Right lobe of liver (tissue), 6 donors: ENCODE measurements around the gene PELI2. TPM values are rescaled to one million over a fixed set of nuclear protein-coding genes. Genes with fewer than 3 reads are reported as not detected.

Source experiments
- ATAC-seq, 4 donors: fragments of 200-7000 bp; cut with Tn5 transposase; one replicate each; pipeline ENCODE4 v1.9.1; 2020; ENCODE audit warnings: mild to moderate bottlenecking in 4 of 4, moderate library complexity in 4 of 4
- DNase-seq, 3 donors: peaks; one replicate each; pipeline ENCODE4 v3.0.0-alpha.2; 2020
- H3K27ac ChIP-seq, 3 donors: fragments of 200-600 bp; one replicate each; pipeline ENCODE4 v1.8.0; 2022
- H3K27me3 ChIP-seq, 2 donors: fragments of 200-600 bp; one replicate each; pipeline ENCODE4 v1.8.0; 2022
- H3K36me3 ChIP-seq, 4 donors: fragments of 200-600 bp; sonication (generic) in 1 of 4; one replicate each; pipeline versions ENCODE4 v1.5.1 to v1.8.0; 2017 to 2022; ENCODE audit warnings: control low read depth in 1 of 4
- H3K4me1 ChIP-seq, 4 donors: fragments of 200-600 bp; sonication (generic) in 1 of 4; one replicate each; pipeline versions ENCODE4 v1.5.1 to v1.8.0; 2017 to 2022; ENCODE audit warnings: control low read depth in 1 of 4
- H3K4me3 ChIP-seq, 3 donors: fragments of 200-600 bp; one replicate each; pipeline ENCODE4 v1.8.0; 2022
- H3K9me3 ChIP-seq, 4 donors: fragments of 200-600 bp; sonication (generic) in 1 of 4; one replicate each; pipeline versions ENCODE4 v1.5.1 to v1.8.0; 2017 to 2022; ENCODE audit warnings: control low read depth in 1 of 4
- POLR2A ChIP-seq: fragments of 450-650 bp; IDR thresholded peaks from one replicate; pipeline ENCODE4 v1.6.1; 2017; ENCODE audit warnings: antibody characterized with exemption, mild to moderate bottlenecking
- WGBS: methylation state at CpG from one replicate; pipeline ENCODE4 v1.1.6; 2018; ENCODE audit warnings: low coverage, low lambda C conversion rate; ENCODE audit not compliant: insufficient coverage; ENCODE audit errors: missing lambda C conversion rate; 5-methylcytosine and 5-hydroxymethylcytosine counted together
- intact Hi-C, 2 donors: fragments of 100-400 bp; cut with DNase I; formaldehyde crosslinking; loops; one replicate each; pipeline versions ENCODE4 v1.11.2 to v1.14.1; 2022
- total RNA-seq, 6 experiments: library from RNA; depleted of rRNA in 2 of 6; stranded (reverse); fragments of >200 nt in 2 of 6; fragmentation: NEBNext Ultra II Directional in 3 of 6; extraction: Animal tissue kit (Norgen Biotek cat#: 25700) in 3 of 6; gene quantifications; one replicate each; pipeline versions ENCODE4 v1.1.0 to v1.2.4, GENCODE V29; 2016 to 2023
- TF ChIP-seq, protein P1 (sequence below), 4 donors: fragments of 200-600 bp in 3 of 4; fragments of 450-650 bp in 1 of 4; IDR thresholded peaks; one replicate each; pipeline versions ENCODE4 v1.5.1 to v1.8.0; 2016 to 2022; ENCODE audit warnings: antibody characterized with exemption in 4 of 4, mild to moderate bottlenecking in 2 of 4
- donor health status: DM: no; HTN: yes; CAD: no.
- donor health status: DM: no; HTN: no; CAD: no.
- donor health status: DM: no; HTN: no; CAD: no.
- donor health status: DM: no; HTN: yes; CAD: no.
- donor health status: DM: no; HTN: yes; CAD: no.

PELI2 gene
- total RNA-seq, 6 experiments from 2014 or later: 1.1 to 3.2 (median 1.9) TPM

DNA sequence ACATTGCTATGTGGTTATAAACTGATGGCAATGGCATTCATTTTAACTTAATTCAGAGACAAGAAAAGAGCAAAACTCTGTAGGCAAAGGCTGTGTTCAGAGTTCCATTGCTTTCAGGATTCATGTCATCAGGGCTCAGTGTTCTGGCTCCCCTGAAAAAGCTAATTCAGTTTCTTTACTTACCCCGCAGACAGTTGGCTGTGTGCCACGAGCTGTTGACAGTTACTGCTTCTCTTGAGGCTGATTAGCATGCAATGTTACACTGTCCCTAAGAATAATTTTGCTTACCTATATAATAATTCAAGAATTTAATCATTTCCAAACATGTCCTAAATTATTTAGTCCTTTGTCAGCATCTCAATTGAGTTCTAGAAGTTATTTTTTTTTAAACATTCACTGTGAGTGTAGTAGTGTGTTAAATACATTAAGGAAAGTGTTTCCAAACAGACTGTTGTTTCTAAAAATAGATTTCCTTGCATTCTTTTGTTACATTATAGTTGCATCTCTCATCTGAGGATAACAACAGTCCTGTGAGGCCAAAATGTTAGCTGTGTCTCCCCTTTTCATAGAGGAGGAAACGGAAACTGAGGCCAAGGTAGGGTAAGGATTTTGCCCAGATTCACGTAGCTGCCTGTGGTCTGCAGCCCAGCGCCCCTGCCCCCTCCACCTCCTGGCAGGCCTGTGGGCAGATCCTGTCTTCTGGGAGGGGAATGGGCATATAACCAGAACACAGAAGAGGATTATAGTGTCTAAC, 98.6 kb downstream of the PELI2 start:
- 27% methylated on average over 4 of the region's 5 CpGs for WGBS
- ATAC-seq: peak in 2 of 4 donors; percentile 14 to 28
- Histone ChIP-seq H3K4me1 (no peaks in the 10 kb centered on the region), H3K9me3 (no peaks in the 10 kb centered on the region), H3K27ac (no peak overlapping the region), H3K4me3 (no peak overlapping the region), H3K36me3 (no peaks in the 10 kb centered on the region), H3K27me3 (no peaks in the 10 kb centered on the region)
- TF ChIP-seq POLR2A: no peak
- TF ChIP-seq, protein P1, sequence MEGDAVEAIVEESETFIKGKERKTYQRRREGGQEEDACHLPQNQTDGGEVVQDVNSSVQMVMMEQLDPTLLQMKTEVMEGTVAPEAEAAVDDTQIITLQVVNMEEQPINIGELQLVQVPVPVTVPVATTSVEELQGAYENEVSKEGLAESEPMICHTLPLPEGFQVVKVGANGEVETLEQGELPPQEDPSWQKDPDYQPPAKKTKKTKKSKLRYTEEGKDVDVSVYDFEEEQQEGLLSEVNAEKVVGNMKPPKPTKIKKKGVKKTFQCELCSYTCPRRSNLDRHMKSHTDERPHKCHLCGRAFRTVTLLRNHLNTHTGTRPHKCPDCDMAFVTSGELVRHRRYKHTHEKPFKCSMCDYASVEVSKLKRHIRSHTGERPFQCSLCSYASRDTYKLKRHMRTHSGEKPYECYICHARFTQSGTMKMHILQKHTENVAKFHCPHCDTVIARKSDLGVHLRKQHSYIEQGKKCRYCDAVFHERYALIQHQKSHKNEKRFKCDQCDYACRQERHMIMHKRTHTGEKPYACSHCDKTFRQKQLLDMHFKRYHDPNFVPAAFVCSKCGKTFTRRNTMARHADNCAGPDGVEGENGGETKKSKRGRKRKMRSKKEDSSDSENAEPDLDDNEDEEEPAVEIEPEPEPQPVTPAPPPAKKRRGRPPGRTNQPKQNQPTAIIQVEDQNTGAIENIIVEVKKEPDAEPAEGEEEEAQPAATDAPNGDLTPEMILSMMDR (IDR thresholded peaks at IDR 0.05): no peak
- intact Hi-C loops: no loop called here
- DNase-seq: peak in 2 of 3 donors; percentile 54 to 59

DNA sequence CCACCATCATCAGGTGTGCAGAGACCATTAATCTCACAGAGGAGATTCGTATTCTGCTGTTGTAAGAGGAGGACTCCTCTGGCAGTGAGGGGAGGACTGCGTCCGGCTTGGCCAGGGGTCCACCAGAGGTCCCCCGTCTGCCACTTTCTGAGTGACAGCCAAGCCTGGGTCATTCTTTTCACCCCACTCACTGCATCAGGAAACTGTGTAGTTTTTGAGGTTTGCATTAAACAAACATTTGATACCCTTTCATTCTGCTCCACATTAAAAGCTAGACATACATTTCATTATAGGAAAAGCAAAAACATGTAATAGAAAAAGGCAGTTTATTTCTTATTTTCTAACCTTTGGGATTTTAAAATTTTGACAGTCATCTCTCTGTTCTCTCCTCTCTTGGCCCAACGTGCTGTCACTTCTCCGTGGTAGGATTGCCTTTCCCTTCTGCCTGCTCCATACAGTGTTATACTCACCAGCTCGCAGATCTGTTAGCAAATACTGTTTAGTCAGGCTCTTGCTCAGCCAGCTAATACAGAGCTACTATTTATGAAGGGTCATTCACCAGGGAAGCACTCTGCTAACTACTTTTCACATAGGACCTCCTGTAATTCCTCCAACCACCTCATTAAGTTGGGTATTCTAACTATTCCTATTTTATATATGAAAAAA, 99.3 kb downstream of the PELI2 start:
- H3K9me3 ChIP-seq: no peaks in the 10 kb centered on the region
- ATAC-seq: no peak
- WGBS: 50% methylated on average over 6 of the region's 7 CpGs
- no peak overlapping the region for H3K4me3 ChIP-seq
- DNase-seq: no peak
- intact Hi-C loops: no loop called here
- TF ChIP-seq, protein P1 (IDR thresholded peaks at IDR 0.05): no peak
- TF ChIP-seq POLR2A: no peak
- no peaks in the 10 kb centered on the region for H3K27me3 ChIP-seq
- H3K36me3 ChIP-seq: no peaks in the 10 kb centered on the region
- H3K4me1 ChIP-seq: no peaks in the 10 kb centered on the region
- no peak overlapping the region for H3K27ac ChIP-seq

DNA sequence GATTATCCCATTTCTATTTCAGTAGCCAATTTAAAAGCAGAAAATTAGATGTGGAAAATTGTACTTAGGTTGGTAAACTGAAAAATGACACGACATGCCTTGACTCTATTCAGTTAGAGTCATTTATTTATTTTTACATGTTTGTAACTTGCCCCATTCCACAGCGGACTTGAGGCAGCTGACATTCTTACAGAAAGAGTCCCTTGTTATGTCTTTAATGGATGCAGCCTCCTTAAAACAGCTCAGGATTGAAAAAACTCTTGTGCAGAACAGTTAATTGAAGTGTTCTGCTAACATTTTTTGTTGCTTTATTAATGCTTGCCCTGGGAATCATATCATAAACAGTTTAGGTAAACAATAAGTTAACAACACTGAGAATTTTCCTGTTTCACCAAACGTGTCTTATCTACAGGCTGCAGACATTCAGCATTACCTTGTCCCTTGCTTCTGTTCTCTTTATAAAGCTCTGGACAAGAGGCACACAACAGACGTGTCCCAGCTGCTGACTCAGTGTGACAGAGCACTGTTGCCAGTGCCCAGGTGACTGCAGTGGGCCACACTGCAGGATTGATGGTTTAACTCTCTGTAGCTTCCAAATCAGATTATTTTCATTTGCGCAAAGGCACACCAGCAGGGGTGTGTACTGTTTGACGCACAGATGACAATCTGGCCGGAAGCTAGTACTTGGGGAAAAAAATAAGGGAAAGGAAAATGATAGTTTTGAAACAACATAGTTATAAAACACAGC, 101.6 kb downstream of the PELI2 start:
- TF ChIP-seq POLR2A: no peak
- TF ChIP-seq, protein P1 (IDR thresholded peaks at IDR 0.05): no peak
- Histone ChIP-seq H3K27me3 (no peaks in the 10 kb centered on the region), H3K27ac (no peak overlapping the region), H3K4me1 (no peaks in the 10 kb centered on the region), H3K4me3 (no peak overlapping the region), H3K36me3 (no peaks in the 10 kb centered on the region), H3K9me3 (no peaks in the 10 kb centered on the region)
- DNase-seq (no peak), ATAC-seq (no peak)
- intact Hi-C loops: no loop called here
- 49% methylated on average over 6 of the region's 7 CpGs for WGBS

DNA sequence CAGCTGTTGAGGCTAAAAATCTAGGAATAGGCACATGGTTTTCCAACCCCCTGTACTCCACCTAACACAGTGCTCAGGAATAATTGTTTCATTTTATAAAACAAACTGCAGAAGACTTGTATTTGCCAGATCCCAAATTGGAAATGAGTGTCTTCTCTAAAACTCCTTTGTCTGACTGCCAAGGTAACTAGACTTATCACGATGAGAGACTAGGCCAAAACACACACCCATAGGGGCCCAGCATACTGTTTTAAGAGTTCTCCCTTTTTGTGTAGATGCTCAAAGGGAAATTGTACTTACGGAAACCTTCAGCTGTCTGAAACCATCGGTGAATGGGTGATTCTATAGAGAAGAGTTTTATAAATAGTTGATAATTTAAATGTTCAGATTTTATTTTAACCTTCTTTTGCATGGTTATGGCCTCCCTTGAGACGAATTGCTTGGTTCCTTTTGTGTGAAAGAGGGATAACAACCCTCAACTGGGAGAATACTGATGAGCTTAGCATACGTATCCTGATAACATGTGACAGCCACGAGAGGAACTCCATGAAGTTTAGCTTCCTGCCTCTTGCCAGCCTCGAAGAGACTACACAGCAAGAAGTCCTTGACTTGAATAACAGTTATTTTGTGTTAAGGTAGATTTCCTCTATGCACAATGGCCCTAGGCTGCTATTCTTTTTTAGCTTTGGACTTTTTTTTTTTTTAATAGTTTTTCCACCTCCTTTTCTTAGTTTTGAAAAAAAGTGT, 103.3 kb downstream of the PELI2 start:
- DNase-seq: no peak
- H3K27me3 ChIP-seq: no peaks in the 10 kb centered on the region
- H3K36me3 ChIP-seq: no peaks in the 10 kb centered on the region
- no peak for ATAC-seq
- no peaks in the 10 kb centered on the region for H3K9me3 ChIP-seq
- intact Hi-C loops: no loop called here
- no peak overlapping the region for H3K4me3 ChIP-seq
- H3K4me1 ChIP-seq: no peaks in the 10 kb centered on the region
- TF ChIP-seq POLR2A: no peak
- TF ChIP-seq, protein P1 (IDR thresholded peaks at IDR 0.05): no peak
- 55% methylated on average over 7 of the region's 7 CpGs for WGBS
- no peak overlapping the region for H3K27ac ChIP-seq
